B cell (primary cell): ENCODE measurements around the gene FBN2. TPM values are rescaled to one million over a fixed set of nuclear protein-coding genes. Genes with fewer than 3 reads are reported as not detected.

Experiments
- ATAC-seq: fragments of 200-7000 bp; cut with Tn5 transposase; one replicate; pipeline ENCODE4 v1.10.0; 2021; ENCODE audit warnings: low read depth, mild to moderate bottlenecking, moderate number of reproducible peaks, moderate library complexity
- CTCF ChIA-PET: fragments of 350-600 bp; sonication (Branson Sonifier 250); formaldehyde crosslinking; loops from one replicate; lab custom pipeline; 2021; ENCODE audit warnings: antibody characterized with exemption, inconsistent platforms; lab: Charles Lee
- POLR2A ChIA-PET: fragments of 350-600 bp; sonication (Branson Sonifier 250); formaldehyde crosslinking; loops from one replicate; lab custom pipeline; 2021; ENCODE audit warnings: antibody characterized with exemption; lab: Charles Lee
- DNase-seq: peaks from one replicate; pipeline ENCODE4 v3.0.0; 2013
- H2AFZ ChIP-seq: 2 replicates; pipeline ENCODE4 v1.6.1; 2012; ENCODE audit warnings: mild to moderate bottlenecking, low read depth, low read length; ENCODE audit not compliant: insufficient read depth, poor library complexity, severe bottlenecking
- H3K27ac ChIP-seq, 2 donors: 1 replicate in 1 of 2; 2 replicates in 1 of 2; pipeline ENCODE4 v1.5.1; 2012 to 2013; ENCODE audit warnings: low read length in 2 of 2, mild to moderate bottlenecking in 2 of 2, moderate library complexity in 1 of 2
- H3K27me3 ChIP-seq, 4 experiments: fragments of 200-600 bp in 1 of 4; sonication (generic) in 1 of 4; replicated peaks in 1 of 4; 1 replicate in 2 of 4; 2 replicates in 2 of 4; pipeline versions ENCODE4 v1.6.1 to v1.7.0; 2013 to 2016; ENCODE audit warnings: low read length in 3 of 4, mild to moderate bottlenecking in 2 of 4, mixed read lengths in 1 of 4, moderate library complexity in 1 of 4; ENCODE audit not compliant: insufficient read depth in 4 of 4, control insufficient read depth in 3 of 4; ENCODE audit errors: control extremely low read depth in 1 of 4
- H3K36me3 ChIP-seq, 2 experiments: replicated peaks in 1 of 2; 1 replicate in 1 of 2; 2 replicates in 1 of 2; pipeline versions ENCODE4 v1.6.1 to v1.7.1; 2013; ENCODE audit warnings: low read length in 1 of 2; ENCODE audit not compliant: insufficient read depth in 2 of 2, control insufficient read depth in 1 of 2; ENCODE audit errors: control extremely low read depth in 1 of 2, extremely low read depth in 1 of 2
- H3K4me1 ChIP-seq, 2 donors: fragments of 200-600 bp in 1 of 2; sonication (generic) in 1 of 2; 1 replicate in 1 of 2; 2 replicates in 1 of 2; pipeline versions ENCODE4 v1.5.1 to v1.6.1; 2013 to 2017; ENCODE audit warnings: low read length in 2 of 2; ENCODE audit not compliant: control insufficient read depth in 2 of 2, insufficient read depth in 2 of 2
- H3K4me2 ChIP-seq: replicated peaks from 2 replicates; pipeline ENCODE3; 2012; ENCODE audit warnings: mild to moderate bottlenecking, low read depth, low read length; ENCODE audit not compliant: poor library complexity, severe bottlenecking
- H3K4me3 ChIP-seq, 5 experiments: fragments of 200-600 bp in 1 of 5; sonication (generic) in 1 of 5; 1 replicate in 3 of 5; 2 replicates in 2 of 5; pipeline versions ENCODE4 v1.5.1 to v1.7.0; 2011 to 2016; ENCODE audit warnings: low read length in 4 of 5, mild to moderate bottlenecking in 4 of 5, low read depth in 2 of 5, control low read depth in 1 of 5, moderate library complexity in 1 of 5; ENCODE audit not compliant: insufficient read depth in 1 of 5; ENCODE audit errors: control extremely low read depth in 1 of 5, extremely low read depth in 1 of 5
- H3K79me2 ChIP-seq: fragments of 200-600 bp; sonication (generic); one replicate; pipeline ENCODE4 v1.6.0; 2016; ENCODE audit warnings: low read length; ENCODE audit not compliant: control insufficient read depth, insufficient read depth
- H3K9ac ChIP-seq: fragments of 200-600 bp; sonication (generic); 2 replicates; pipeline ENCODE4 v1.6.1; 2017; ENCODE audit warnings: mild to moderate bottlenecking, low read length, moderate library complexity
- H3K9me3 ChIP-seq, 3 donors: one replicate each; pipeline versions ENCODE4 v1.6.1 to v1.7.1; 2013; ENCODE audit warnings: low read length in 2 of 3; ENCODE audit not compliant: control insufficient read depth in 2 of 3, insufficient read depth in 1 of 3; ENCODE audit errors: control extremely low read depth in 1 of 3
- H4K20me1 ChIP-seq: 2 replicates; pipeline ENCODE4 v1.6.0; 2012; ENCODE audit warnings: mild to moderate bottlenecking, low read length; ENCODE audit not compliant: insufficient read depth, control insufficient read depth, poor library complexity, severe bottlenecking
- H3K27ac Mint-ChIP-seq: one replicate; pipeline ENCODE4 v1.8.0; 2021; ENCODE audit warnings: mixed read lengths
- H3K27me3 Mint-ChIP-seq: one replicate; pipeline ENCODE4 v1.8.0; 2021; ENCODE audit warnings: mixed read lengths
- H3K4me1 Mint-ChIP-seq: one replicate; pipeline ENCODE4 v1.8.0; 2021; ENCODE audit warnings: mixed read lengths
- H3K4me3 Mint-ChIP-seq: one replicate; pipeline ENCODE4 v1.8.0; 2021; ENCODE audit warnings: mixed read lengths
- H3K9me3 Mint-ChIP-seq: one replicate; pipeline ENCODE4 v1.8.0; 2022; ENCODE audit warnings: mixed read lengths; ENCODE audit not compliant: insufficient read depth
- CTCF ChIP-seq: fragments of 200-600 bp; IDR thresholded peaks from one replicate; pipeline ENCODE4 v1.8.0; 2022; ENCODE audit warnings: antibody characterized with exemption, mild to moderate bottlenecking
- EZH2 ChIP-seq: IDR thresholded peaks from 2 replicates; pipeline ENCODE4 v1.6.1; 2012; ENCODE audit warnings: borderline replicate concordance, low read depth, mild to moderate bottlenecking, moderate library complexity, low read length; ENCODE audit not compliant: insufficient read depth, poor library complexity, severe bottlenecking
- WGBS: methylation state at CpG from one replicate; pipeline ENCODE4 v1.1.5; 2013; ENCODE audit warnings: missing lambda C conversion rate; ENCODE audit not compliant: insufficient coverage; 5-methylcytosine and 5-hydroxymethylcytosine counted together
- intact Hi-C: fragments of 100-400 bp; cut with micrococcal nuclease; formaldehyde crosslinking; loops from one replicate; pipeline ENCODE4 v1.10.0; 2022
- polyA plus RNA-seq: library from polyadenylated mRNA; depleted of rRNA; stranded (reverse); fragments of >200 nt; gene quantifications from 2 replicates; pipeline ENCODE4 v1.2.3, GENCODE V29; 2012
- total RNA-seq, 2 donors: library from RNA; stranded (reverse); fragments of 120-200 nt in 1 of 2; gene quantifications; 1 replicate in 1 of 2; 2 replicates in 1 of 2; pipeline versions ENCODE4 v1.2.3 to v1.2.4, GENCODE V29; 2013 to 2022

Gene FBN2
- total and polyA plus RNA-seq, 2 donors (not counting 1 experiment from before 2014, with no cell fraction given) = 0.03 TPM; not detected in 1

- DNase-seq (no peak), ATAC-seq (no peak)
- H3K4me3 ChIP-seq = no peak overlapping the region
- no peak overlapping the region for H3K27ac ChIP-seq
- Mint-ChIP-seq H3K4me3 (peak overlapping the region; percentile 17), H3K27me3 (peaks cover 31% of the 10 kb centered on the region), H3K4me1 (peaks cover 6% of the 10 kb centered on the region), H3K9me3 (peaks cover 2% of the 10 kb centered on the region), H3K27ac (no peak overlapping the region)
- peaks cover 0 to 3% of the 10 kb centered on the region in 2 donors for H3K4me1 ChIP-seq
- CTCF ChIA-PET = no interaction called here
- H4K20me1 ChIP-seq = no peaks in the 10 kb centered on the region
- TF ChIP-seq EZH2 (no peak), CTCF (no peak)
- H3K9me3 ChIP-seq = peaks cover 0 to 23% (median 0%) of the 10 kb centered on the region in 3 donors
- peaks cover 0 to 36% (median 12%) of the 10 kb centered on the region in 4 experiments for H3K27me3 ChIP-seq
- no peak overlapping the region for H3K9ac ChIP-seq
- H3K79me2 ChIP-seq = no peaks in the 10 kb centered on the region
- H2AFZ ChIP-seq = no peak overlapping the region
- 84% methylated on average over 31 of the region's 58 CpGs for WGBS
- H3K36me3 ChIP-seq = no peaks in the 10 kb centered on the region
- intact Hi-C loops = no loop called here
- POLR2A ChIA-PET = no interaction called here
- peak overlapping the region; percentile 40 for H3K4me2 ChIP-seq
Measured at GRCh38 chr5:128536254-128537220, 1.5 kb downstream of the FBN2 start.

GRCh38 chr5:128535251-128535650 lies 2.8 kb downstream of the FBN2 start:
- peaks cover 0 to 36% (median 9%) of the 10 kb centered on the region in 4 experiments for H3K27me3 ChIP-seq
- WGBS = no CpG with 5 or more reads among the region's 1 CpG
- ATAC-seq (no peak), DNase-seq (no peak)
- Mint-ChIP-seq H3K9me3 (peaks cover 2% of the 10 kb centered on the region), H3K27ac (no peak overlapping the region), H3K27me3 (peaks cover 25% of the 10 kb centered on the region), H3K4me1 (peaks cover 6% of the 10 kb centered on the region), H3K4me3 (no peak overlapping the region)
- H3K36me3 ChIP-seq = no peaks in the 10 kb centered on the region
- peaks cover 0 to 23% (median 0%) of the 10 kb centered on the region in 3 donors for H3K9me3 ChIP-seq
- H4K20me1 ChIP-seq = no peaks in the 10 kb centered on the region
- no peak for TF ChIP-seq EZH2
- no peak for TF ChIP-seq CTCF
- intact Hi-C loops = no loop called here
- CTCF ChIA-PET = no interaction called here
- no peaks in the 10 kb centered on the region for H3K79me2 ChIP-seq
- H3K27ac ChIP-seq = no peak overlapping the region
- no peak overlapping the region for H2AFZ ChIP-seq
- no peak overlapping the region for H3K4me3 ChIP-seq
- H3K4me1 ChIP-seq = peaks cover 0 to 3% of the 10 kb centered on the region in 2 donors
- no peak overlapping the region for H3K4me2 ChIP-seq
- POLR2A ChIA-PET = no interaction called here
- H3K9ac ChIP-seq = no peak overlapping the region
